IPS-18a (cell line): ENCODE results near the gene TRO.

Source experiments
- H3K27ac ChIP-seq: one replicate; pipeline ENCODE4 v1.5.1; 2013; ENCODE audit warnings: low read length
- H3K27me3 ChIP-seq: one replicate; pipeline ENCODE4 v1.6.1; 2013; ENCODE audit warnings: mild to moderate bottlenecking, low read length; ENCODE audit not compliant: control insufficient read depth, insufficient read depth
- H3K36me3 ChIP-seq: one replicate; pipeline ENCODE4 v1.6.1; 2013; ENCODE audit warnings: low read depth, low read length; ENCODE audit not compliant: control insufficient read depth
- H3K4me1 ChIP-seq: one replicate; pipeline ENCODE4 v1.6.1; 2013; ENCODE audit warnings: low read depth, low read length; ENCODE audit not compliant: control insufficient read depth
- H3K4me3 ChIP-seq: one replicate; pipeline ENCODE4 v1.5.1; 2013; ENCODE audit warnings: low read length
- H3K9ac ChIP-seq: one replicate; pipeline ENCODE4 v1.6.1; 2013; ENCODE audit warnings: mild to moderate bottlenecking, low read length, moderate library complexity
- H3K9me3 ChIP-seq: one replicate; pipeline ENCODE4 v1.6.1; 2013; ENCODE audit warnings: low read depth, low read length; ENCODE audit not compliant: control insufficient read depth

Gene TRO

DNA sequence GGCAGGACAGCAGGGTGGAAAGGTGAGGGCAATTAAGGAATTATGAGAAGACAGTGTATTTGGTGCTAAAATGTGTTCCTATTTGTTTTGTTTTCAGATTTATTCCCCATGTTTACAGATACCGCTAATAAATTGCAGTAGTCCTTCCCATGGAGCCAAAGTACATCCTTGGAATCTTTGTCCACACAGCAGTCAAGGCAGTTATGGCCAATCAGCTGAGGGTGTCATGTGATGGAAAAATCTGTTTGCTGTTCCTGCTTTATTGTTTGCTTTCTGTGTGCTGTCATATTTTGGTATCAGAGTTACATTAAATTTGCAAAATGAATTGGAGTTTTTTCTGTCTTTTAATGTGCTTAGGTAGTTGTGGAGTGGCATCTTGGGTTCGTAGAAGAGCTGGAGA is 10.5 kb downstream of the TRO start:
- Histone ChIP-seq H3K4me3 (no peak overlapping the region), H3K27ac (no peak overlapping the region), H3K4me1 (no peaks in the 10 kb centered on the region), H3K9me3 (peaks cover 10% of the 10 kb centered on the region), H3K36me3 (peaks cover 43% of the 10 kb centered on the region), H3K9ac (no peak overlapping the region), H3K27me3 (no peaks in the 10 kb centered on the region)

DNA sequence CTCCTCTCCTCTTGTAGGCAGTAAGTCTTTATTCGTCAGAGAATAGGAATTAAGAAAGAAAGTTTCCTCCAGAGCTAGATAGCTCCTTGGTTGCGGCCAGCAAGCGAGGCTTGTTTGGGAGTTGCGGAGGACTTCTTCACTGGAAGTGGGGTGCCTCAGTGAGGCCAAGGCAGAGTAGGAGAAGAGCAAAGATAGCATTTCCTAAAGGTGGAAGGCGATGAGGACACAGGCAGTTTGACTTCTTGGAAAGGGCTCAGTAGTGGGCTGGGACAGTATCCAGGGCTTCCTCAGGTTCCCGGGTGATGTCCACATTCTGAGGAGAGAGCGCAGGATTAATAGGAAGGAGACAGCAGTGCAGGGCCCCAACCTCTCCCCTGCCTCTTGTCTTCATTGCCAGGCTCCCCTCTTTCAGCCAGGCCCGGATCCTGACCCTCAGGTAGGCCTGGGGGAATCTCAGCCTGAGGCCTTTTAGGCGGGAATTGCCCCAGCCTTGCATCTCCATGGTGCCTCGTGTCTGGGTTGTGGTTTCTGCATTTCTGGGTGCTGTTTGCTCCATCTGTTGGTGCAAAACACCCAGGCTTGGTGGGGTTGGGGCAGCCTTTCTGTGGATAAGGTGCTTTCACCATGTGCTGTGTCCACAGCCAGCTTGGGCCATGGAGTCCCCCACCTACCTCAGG is 12.7 kb downstream of the TRO start:
- Histone ChIP-seq H3K9ac (no peak overlapping the region), H3K9me3 (peaks cover 12% of the 10 kb centered on the region)

DNA sequence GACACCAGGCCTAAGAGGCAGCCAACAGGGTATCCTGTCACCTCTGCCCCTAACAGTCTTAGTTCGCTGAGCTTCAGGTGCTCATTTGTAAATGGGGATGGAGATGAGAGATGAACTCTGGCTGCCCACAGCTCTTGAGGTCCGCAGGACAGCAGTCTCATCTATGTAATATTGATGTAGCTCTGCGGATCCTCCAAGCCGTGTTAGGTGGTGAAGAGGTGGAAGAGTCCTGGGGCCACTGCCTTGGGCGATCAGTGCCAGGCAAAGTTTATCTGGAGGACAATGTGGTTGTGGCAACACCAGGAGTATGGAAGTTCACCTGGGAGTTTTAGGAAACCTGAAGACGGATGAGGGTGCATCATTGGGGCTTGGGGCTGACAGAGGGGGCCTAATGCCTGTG is 13.4 kb downstream of the TRO start:
- H3K9me3 ChIP-seq: peaks cover 12% of the 10 kb centered on the region
- H3K4me1 ChIP-seq: no peaks in the 10 kb centered on the region
- no peak overlapping the region for H3K27ac ChIP-seq
- H3K9ac ChIP-seq: no peak overlapping the region
- no peaks in the 10 kb centered on the region for H3K27me3 ChIP-seq
- no peak overlapping the region for H3K4me3 ChIP-seq
- H3K36me3 ChIP-seq: peaks cover 14% of the 10 kb centered on the region

More for the DNA sequence above, 12.7 kb downstream of the TRO start:
- Histone ChIP-seq H3K36me3 (peaks cover 21% of the 10 kb centered on the region), H3K27me3 (no peaks in the 10 kb centered on the region), H3K27ac (no peak overlapping the region), H3K4me3 (no peak overlapping the region), H3K4me1 (no peaks in the 10 kb centered on the region)

DNA sequence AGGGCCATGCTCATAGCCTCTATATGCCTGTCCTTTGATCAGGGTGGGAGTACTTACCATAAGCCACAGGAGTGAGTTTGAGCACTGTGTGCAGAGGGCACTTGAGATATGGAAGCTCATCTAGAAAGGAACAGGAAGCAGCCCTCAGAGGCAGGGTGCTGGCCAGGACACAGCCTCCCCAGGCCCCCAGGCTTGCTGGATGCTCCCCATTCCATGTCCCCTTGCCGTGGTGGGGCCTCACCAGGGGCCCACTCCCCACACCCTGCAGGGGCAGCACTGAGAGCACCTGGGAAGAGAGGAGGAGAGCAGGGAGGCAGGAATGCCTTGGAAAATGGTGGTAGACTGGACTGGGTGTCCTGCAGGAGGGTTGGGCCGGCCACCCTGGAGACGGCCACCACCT is 14.3 kb downstream of the TRO start:
- Histone ChIP-seq H3K36me3 (peaks cover 9% of the 10 kb centered on the region), H3K4me1 (no peaks in the 10 kb centered on the region), H3K27ac (no peak overlapping the region), H3K4me3 (no peak overlapping the region), H3K27me3 (no peaks in the 10 kb centered on the region), H3K9me3 (peaks cover 12% of the 10 kb centered on the region), H3K9ac (no peak overlapping the region)

DNA sequence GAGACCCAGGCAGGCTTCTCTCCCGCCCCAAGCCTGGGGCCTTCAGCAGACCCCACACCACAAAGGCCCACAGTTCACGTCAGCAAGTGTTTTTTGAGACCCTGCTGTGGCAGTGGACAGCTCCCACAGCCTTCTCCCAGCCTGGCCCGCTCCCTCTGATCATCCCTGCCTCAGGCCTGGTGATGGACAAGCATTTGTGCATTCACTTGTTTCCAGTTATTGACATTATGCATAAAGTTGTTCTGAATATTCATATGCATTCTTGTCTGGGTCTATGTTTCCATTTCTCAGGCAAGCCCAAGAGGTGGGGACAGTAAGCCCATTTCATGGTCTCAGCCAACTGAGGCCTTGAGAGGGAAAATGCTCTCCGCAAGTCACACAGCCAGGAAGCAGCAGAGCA is 14.7 kb downstream of the TRO start:
- H3K9me3 ChIP-seq: peaks cover 12% of the 10 kb centered on the region

DNA sequence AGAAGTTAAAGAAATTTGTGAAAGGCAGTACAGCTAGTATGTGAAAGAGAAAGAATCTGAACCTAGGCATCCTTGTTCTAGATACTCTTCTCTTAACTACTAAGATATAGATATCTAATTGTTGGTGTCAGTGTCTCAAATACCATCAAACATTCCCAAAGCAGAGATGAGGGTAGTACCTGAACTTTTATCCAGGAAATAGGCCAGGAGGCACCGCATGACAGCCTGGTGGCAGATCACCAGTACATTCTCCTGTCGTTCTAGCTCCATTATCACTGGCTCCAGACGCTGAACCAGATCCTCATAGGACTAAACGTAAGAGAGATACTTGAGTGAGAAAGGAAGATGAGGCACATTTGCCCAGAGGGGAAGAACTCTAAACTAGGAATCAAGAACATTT is 16.8 kb downstream of the TRO start:
- no peak overlapping the region for H3K4me3 ChIP-seq
- H3K9me3 ChIP-seq: peaks cover 5% of the 10 kb centered on the region
- no peaks in the 10 kb centered on the region for H3K4me1 ChIP-seq
- no peaks in the 10 kb centered on the region for H3K27me3 ChIP-seq
- H3K9ac ChIP-seq: no peak overlapping the region
- no peak overlapping the region for H3K27ac ChIP-seq
- no peaks in the 10 kb centered on the region for H3K36me3 ChIP-seq

More for the DNA sequence above, 14.7 kb downstream of the TRO start:
- H3K36me3 ChIP-seq: peaks cover 8% of the 10 kb centered on the region
- H3K27me3 ChIP-seq: no peaks in the 10 kb centered on the region
- no peak overlapping the region for H3K4me3 ChIP-seq
- no peak overlapping the region for H3K27ac ChIP-seq
- H3K9ac ChIP-seq: no peak overlapping the region
- no peaks in the 10 kb centered on the region for H3K4me1 ChIP-seq

DNA sequence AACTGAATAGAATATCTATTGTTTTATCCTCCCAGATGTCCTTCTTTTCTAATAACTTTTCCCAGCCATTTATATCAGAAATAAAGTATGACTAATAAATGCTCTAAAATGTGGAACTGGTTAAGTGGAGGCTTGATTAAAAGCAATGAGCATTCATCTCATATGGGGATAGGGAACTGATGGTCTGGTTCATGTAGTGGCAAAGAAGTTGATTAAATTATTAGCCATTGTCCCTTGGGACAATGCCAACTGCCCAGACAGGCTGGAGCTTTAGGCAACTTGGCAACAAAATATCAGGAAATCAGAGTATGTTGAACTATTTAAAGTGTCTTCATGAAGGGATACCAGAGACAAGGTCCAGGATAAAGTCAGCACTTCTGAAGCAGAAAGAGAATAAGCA is 24.2 kb downstream of the TRO start:
- H3K9ac ChIP-seq: no peak overlapping the region
- peaks cover 6% of the 10 kb centered on the region for H3K9me3 ChIP-seq
- H3K4me3 ChIP-seq: no peak overlapping the region
- no peak overlapping the region for H3K27ac ChIP-seq
- H3K36me3 ChIP-seq: no peaks in the 10 kb centered on the region
- no peaks in the 10 kb centered on the region for H3K4me1 ChIP-seq
- no peaks in the 10 kb centered on the region for H3K27me3 ChIP-seq

DNA sequence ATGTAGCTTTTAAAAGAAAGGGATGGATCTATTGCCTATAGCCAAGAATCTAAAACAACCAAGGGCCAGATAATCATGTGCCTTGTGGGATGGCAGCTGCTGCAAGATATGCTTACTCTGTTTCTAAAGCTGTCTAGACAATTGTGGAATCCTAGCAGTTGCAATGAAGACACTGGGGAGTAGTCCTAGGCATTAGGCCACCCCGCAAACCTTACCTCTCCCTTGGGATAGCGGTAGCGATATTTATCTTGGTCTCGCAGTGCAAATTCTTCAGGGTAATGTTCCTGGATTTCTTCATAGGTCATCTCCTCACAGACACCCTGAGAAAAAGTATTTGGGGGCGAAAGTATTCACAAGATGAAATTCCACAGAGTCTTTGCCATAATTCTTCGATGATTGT is 24.6 kb downstream of the TRO start:
- Histone ChIP-seq H3K4me1 (no peaks in the 10 kb centered on the region), H3K27ac (no peak overlapping the region), H3K9me3 (peaks cover 6% of the 10 kb centered on the region), H3K36me3 (no peaks in the 10 kb centered on the region), H3K27me3 (no peaks in the 10 kb centered on the region), H3K4me3 (no peak overlapping the region), H3K9ac (no peak overlapping the region)

DNA sequence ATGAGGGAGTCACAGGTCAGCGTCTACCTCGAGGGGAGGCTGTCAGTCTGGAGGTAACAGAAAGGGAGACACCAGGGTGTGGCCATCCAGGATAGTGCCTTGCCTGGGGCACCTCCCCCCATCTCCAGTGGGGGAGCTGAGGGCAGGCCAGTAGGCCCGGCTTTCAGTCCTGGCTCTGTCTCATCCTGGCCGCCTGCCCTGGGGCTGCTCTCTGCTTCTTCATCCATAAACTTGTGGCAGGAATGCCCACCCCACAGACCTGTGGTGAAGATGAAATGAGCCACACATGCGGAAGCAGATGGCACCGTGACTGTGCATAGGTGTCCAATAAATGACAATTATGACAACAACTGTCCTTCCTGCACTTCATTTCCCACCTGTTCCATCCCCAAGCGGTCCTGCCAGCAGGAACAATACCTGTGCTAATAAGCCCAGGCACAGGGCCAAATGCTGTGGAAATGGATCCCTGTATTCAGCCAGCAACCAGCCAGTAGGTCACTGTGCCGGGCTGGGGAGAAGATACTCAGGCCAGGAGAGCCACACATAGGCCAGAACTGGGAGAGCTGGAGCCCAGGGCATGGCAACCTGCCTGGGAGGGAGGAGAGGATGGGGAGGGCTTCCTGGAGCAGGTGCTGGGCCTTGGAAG is 30.2 kb downstream of the TRO start:
- H3K9me3 ChIP-seq: no peaks in the 10 kb centered on the region
- no peak overlapping the region for H3K9ac ChIP-seq
- no peaks in the 10 kb centered on the region for H3K27me3 ChIP-seq
- H3K4me1 ChIP-seq: no peaks in the 10 kb centered on the region
- no peaks in the 10 kb centered on the region for H3K36me3 ChIP-seq
- H3K4me3 ChIP-seq: no peak overlapping the region
- H3K27ac ChIP-seq: no peak overlapping the region

DNA sequence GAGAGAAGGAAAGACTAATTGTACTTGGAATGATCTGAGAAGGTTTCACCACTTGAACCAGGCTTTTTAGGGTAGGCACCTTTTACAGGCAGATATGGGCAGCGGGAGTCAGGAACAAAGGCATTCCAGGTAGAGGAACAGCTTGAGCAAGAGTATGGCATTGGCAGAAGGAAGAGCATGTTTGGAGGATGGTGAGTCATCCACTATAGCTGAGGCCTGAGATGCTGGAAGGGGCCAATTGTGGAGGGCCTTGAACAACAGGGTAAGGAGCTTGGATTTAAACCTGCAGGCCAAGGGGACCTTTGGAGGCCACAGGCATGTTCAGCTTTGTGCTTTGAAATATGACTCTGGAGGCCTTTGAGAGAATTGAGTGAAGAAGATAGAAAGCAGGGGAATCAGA is 41.1 kb downstream of the TRO start:
- Histone ChIP-seq H3K36me3 (no peaks in the 10 kb centered on the region), H3K27ac (no peak overlapping the region), H3K4me3 (no peak overlapping the region), H3K9me3 (peaks cover 20% of the 10 kb centered on the region), H3K4me1 (no peaks in the 10 kb centered on the region), H3K9ac (no peak overlapping the region), H3K27me3 (no peaks in the 10 kb centered on the region)

DNA sequence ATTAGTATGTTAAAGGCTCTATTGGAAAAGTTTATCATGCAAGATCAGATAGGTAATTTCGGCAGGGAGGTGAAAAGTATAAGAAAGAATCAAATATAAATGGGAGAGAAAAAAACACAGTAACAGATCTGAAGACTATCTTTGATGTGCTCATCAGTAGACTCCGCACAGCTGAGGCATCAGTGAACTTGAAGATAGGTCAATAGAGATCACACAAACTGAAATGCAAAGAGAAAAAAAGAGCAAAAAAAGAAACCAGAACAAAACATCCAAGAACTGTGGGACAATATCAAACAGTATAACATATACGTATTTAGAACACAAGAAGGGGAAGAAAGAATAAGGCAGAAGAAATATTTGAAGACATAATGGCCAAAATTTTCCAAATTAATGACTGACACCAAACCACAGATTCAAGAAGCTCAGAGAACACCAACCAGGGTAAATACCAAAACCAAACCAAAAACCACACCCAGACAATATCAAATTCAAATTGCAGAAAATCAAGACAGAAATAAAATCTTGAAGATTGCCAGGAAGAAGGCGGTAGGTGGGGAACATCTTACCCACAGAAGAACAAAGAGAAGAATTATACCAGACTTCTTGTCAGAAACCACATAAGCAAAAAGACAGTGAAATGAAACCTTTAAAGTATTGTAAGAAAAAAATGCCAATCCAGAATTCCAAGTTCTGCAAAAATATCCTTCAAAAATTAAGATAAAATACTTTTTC is 44.3 kb downstream of the TRO start:
- peaks cover 21% of the 10 kb centered on the region for H3K9me3 ChIP-seq
- H3K36me3 ChIP-seq: no peaks in the 10 kb centered on the region
- H3K27me3 ChIP-seq: no peaks in the 10 kb centered on the region
- no peaks in the 10 kb centered on the region for H3K4me1 ChIP-seq
- H3K4me3 ChIP-seq: no peak overlapping the region
- H3K27ac ChIP-seq: no peak overlapping the region
- H3K9ac ChIP-seq: no peak overlapping the region
